ENCODE results near the gene IL16.

Gene IL16

DNA sequence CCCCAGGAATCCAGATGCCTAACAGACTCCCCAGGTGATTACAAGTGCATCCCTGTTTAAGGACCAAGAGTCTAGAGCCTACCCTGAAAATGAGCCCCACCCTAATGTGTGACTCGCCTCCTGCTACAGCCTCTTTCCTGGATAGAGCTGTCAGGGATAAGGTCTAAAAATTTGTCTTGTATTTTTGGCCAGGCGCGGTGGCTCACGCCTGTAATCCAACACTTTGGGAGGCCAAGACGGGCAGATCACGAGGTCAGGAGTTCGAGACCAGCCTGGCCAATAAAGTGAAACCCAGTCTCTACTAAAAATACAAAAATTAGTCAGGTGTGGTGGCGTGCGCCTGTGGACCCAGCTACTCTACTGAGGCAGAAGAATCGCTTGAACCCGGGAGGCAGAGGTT is 166.1 kb downstream of the IL16 start:
- H3K4me3 ChIP-seq (replicated peaks; ENCODE audit: low read depth, low read length): no peak overlapping the region
- DNase-seq (ENCODE audit: low read depth): no peak
- no peak for TF ChIP-seq CTCF (IDR thresholded peaks at IDR 0.05; ENCODE audit: low read length, missing control alignments)

DNA sequence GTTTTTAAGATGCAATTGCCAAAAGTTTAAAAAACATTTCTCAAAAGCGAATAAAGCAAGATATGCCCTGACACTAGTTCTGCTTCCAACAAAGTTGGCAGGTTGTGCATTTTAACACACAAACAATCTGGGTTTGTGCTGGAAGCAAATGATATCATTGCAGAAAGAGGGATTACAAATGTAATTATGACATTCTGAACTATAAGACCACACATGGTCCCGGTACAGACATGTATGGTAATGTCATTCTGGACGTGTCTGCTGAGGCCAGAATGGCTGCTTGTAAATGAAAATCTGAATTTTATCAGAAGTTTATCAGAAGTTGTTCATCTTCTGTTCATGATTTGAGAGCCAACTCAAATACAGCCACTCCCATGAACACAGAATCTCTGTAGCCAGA is 166.6 kb downstream of the IL16 start:
- DNase-seq (ENCODE audit: low read depth): no peak
- no peak for TF ChIP-seq CTCF (IDR thresholded peaks at IDR 0.05; ENCODE audit: low read length, missing control alignments)

More for the DNA sequence above, 166.6 kb downstream of the IL16 start:
- no peak overlapping the region for H3K4me3 ChIP-seq (replicated peaks; ENCODE audit: low read depth, low read length)

All from fibroblast of pulmonary artery (primary cell).